GM23338 (cell line): ENCODE measurements around the gene RXRB. TPM values are rescaled to one million over a fixed set of nuclear protein-coding genes. Genes with fewer than 3 reads are reported as not detected.

Experiments
- ATAC-seq: fragments of 200-7000 bp; cut with Tn5 transposase; 3 replicates; pipeline ENCODE4 v1.9.1; 2020
- DNase-seq: peaks from one replicate; pipeline ENCODE4 v3.0.0-alpha.2; 2015; ENCODE audit warnings: low spot score
- H2AFZ ChIP-seq: fragments of 200-600 bp; sonication (generic); 2 replicates; pipeline ENCODE4 v1.8.0; 2016; ENCODE audit warnings: antibody characterized with exemption, mild to moderate bottlenecking, moderate library complexity
- H3F3A ChIP-seq: fragments of 200-600 bp; sonication (generic); replicated peaks from 2 replicates; pipeline ENCODE4 v1.8.0; 2017; ENCODE audit warnings: antibody characterized with exemption, mixed run types, low read depth
- H3K27ac ChIP-seq: fragments of 200-600 bp; sonication (generic); 2 replicates; pipeline ENCODE4 v1.6.1; 2016; ENCODE audit warnings: low read depth
- H3K27me3 ChIP-seq: fragments of 200-600 bp; sonication (generic); 2 replicates; pipeline ENCODE4 v1.8.0; 2016; ENCODE audit warnings: mild to moderate bottlenecking, mixed run types, moderate library complexity; ENCODE audit not compliant: insufficient read depth
- H3K36me3 ChIP-seq: fragments of 200-600 bp; sonication (generic); 2 replicates; pipeline ENCODE4 v1.8.0; 2016; ENCODE audit warnings: mild to moderate bottlenecking; ENCODE audit not compliant: insufficient read depth
- H3K4me1 ChIP-seq: fragments of 200-600 bp; sonication (generic); 2 replicates; pipeline ENCODE4 v1.8.0; 2016; ENCODE audit warnings: mild to moderate bottlenecking, moderate library complexity; ENCODE audit not compliant: insufficient read depth
- H3K4me2 ChIP-seq: fragments of 200-600 bp; sonication (generic); 2 replicates; pipeline ENCODE4 v1.7.1; 2017; ENCODE audit warnings: mixed run types
- H3K4me3 ChIP-seq: fragments of 200-600 bp; sonication (generic); 2 replicates; pipeline ENCODE4 v1.6.1; 2016; ENCODE audit warnings: mixed run types
- H3K79me2 ChIP-seq: fragments of 200-600 bp; sonication (generic); replicated peaks from 2 replicates; pipeline ENCODE4 v1.8.0; 2017; ENCODE audit warnings: mild to moderate bottlenecking; ENCODE audit not compliant: insufficient read depth
- H3K9me2 ChIP-seq: fragments of 200-600 bp; sonication (generic); 2 replicates; pipeline ENCODE4 v1.8.0; 2017; ENCODE audit not compliant: insufficient read depth
- H4K20me1 ChIP-seq: fragments of 200-600 bp; sonication (generic); replicated peaks from 2 replicates; pipeline ENCODE4 v1.8.0; 2017; ENCODE audit warnings: mild to moderate bottlenecking; ENCODE audit not compliant: insufficient read depth
- H3K27ac Mint-ChIP-seq: 2 replicates; pipeline ENCODE4 v1.8.0; 2020; ENCODE audit warnings: inconsistent platforms, mild to moderate bottlenecking, moderate library complexity, mixed read lengths
- H3K27me3 Mint-ChIP-seq: 3 replicates; pipeline ENCODE4 v1.8.0; 2022; ENCODE audit warnings: low read depth, mild to moderate bottlenecking, moderate library complexity, mixed read lengths, inconsistent platforms; ENCODE audit not compliant: insufficient read depth, poor library complexity
- H3K36me3 Mint-ChIP-seq: 3 replicates; pipeline ENCODE4 v1.8.0; 2021; ENCODE audit warnings: low read depth, mild to moderate bottlenecking, inconsistent platforms, moderate library complexity, mixed read lengths
- H3K4me1 Mint-ChIP-seq: 3 replicates; pipeline ENCODE4 v1.8.0; 2020; ENCODE audit warnings: mild to moderate bottlenecking, inconsistent platforms, mixed read lengths
- H3K4me3 Mint-ChIP-seq: 3 replicates; pipeline ENCODE4 v1.8.0; 2021; ENCODE audit warnings: moderate library complexity, mild to moderate bottlenecking, inconsistent platforms, mixed read lengths
- H3K9me3 Mint-ChIP-seq: 3 replicates; pipeline ENCODE4 v1.8.0; 2020; ENCODE audit warnings: moderate library complexity, mild to moderate bottlenecking, inconsistent platforms, mixed read lengths
- CTCF ChIP-seq, 2 experiments: fragments of 200-600 bp in 1 of 2; sonication (generic) in 1 of 2; conservative IDR thresholded peaks; 2 replicates each; pipeline versions ENCODE4 v1.5.1 to v1.6.1; 2016 to 2017; ENCODE audit warnings: antibody characterized with exemption in 2 of 2, low read depth in 2 of 2, mild to moderate bottlenecking in 2 of 2, moderate library complexity in 1 of 2
- EZH2phosphoT487 ChIP-seq: fragments of 200-600 bp; sonication (generic); IDR thresholded peaks from one replicate; pipeline ENCODE4 v1.8.1; 2018; ENCODE audit warnings: antibody characterized with exemption; ENCODE audit not compliant: unreplicated experiment
- JUNB ChIP-seq: IDR thresholded peaks from one replicate; pipeline ENCODE4 v1.6.1; 2016; ENCODE audit warnings: antibody characterized with exemption; ENCODE audit not compliant: unreplicated experiment
- NANOG ChIP-seq: IDR thresholded peaks from 2 replicates; pipeline ENCODE4 v1.6.1; 2016; ENCODE audit warnings: antibody characterized with exemption, borderline replicate concordance
- POLR2AphosphoS5 ChIP-seq: IDR thresholded peaks from 2 replicates; pipeline ENCODE4 v1.6.1; 2016; ENCODE audit warnings: antibody characterized with exemption, low read depth
- REST ChIP-seq: IDR thresholded peaks from one replicate; pipeline ENCODE4 v1.6.1; 2018; ENCODE audit warnings: antibody characterized with exemption; ENCODE audit not compliant: unreplicated experiment
- STAT1 ChIP-seq: IDR thresholded peaks from one replicate; pipeline ENCODE4 v1.6.1; 2016; ENCODE audit warnings: antibody characterized with exemption; ENCODE audit not compliant: unreplicated experiment
- ZNF114 ChIP-seq: fragments of 250-450 bp; sonication (Bioruptor Pico); IDR thresholded peaks from 2 replicates; pipeline ENCODE4 v1.5.0; 2020; ENCODE audit warnings: mild to moderate bottlenecking, moderate library complexity
- ZNF331 ChIP-seq: fragments of 250-450 bp; sonication (Bioruptor Pico); IDR thresholded peaks from 2 replicates; pipeline ENCODE4 v1.5.0; 2020; ENCODE audit warnings: low read depth, mild to moderate bottlenecking, moderate library complexity
- polyA plus RNA-seq: library from polyadenylated mRNA; unstranded; fragments of >200 nt; fragmentation: Nextera tagmentation; extraction: Ambion mirVana; gene quantifications from 2 replicates; pipeline ENCODE4 v1.2.1, GENCODE V29; 2016
- total RNA-seq: library from RNA; depleted of rRNA; stranded (reverse); fragments of >200 nt; shearing (Covaris generic); gene quantifications from 2 replicates; pipeline ENCODE4 v1.2.3, GENCODE V29; 2014
- TF ChIP-seq, protein P1 (sequence below): IDR thresholded peaks from 2 replicates; pipeline ENCODE4 v1.6.1; 2016; ENCODE audit warnings: antibody characterized with exemption

RXRB gene
- total and polyA plus RNA-seq, 2 experiments from 2014 or later = 6.9 to 11.6 TPM

- TF ChIP-seq CTCF (conservative IDR thresholded peaks at IDR 0.05; ENCODE audit: low read depth in 2 of 2) = no peak
Observed at GRCh38 chr6:33168284-33168601, 32.2 kb downstream of the RXRB start (continued).

- Histone ChIP-seq H2AFZ (no peak overlapping the region), H4K20me1 (no peaks in the 10 kb centered on the region), H3K4me2 (no peak overlapping the region), H3K27me3 (peaks cover under 1% of the 10 kb centered on the region; the same call in 1 of the 2 replicates), H3K9me2 (no peaks in the 10 kb centered on the region), H3F3A (no peaks in the 10 kb centered on the region), H3K79me2 (no peaks in the 10 kb centered on the region), H3K4me3 (no peak overlapping the region), H3K4me1 (no peaks in the 10 kb centered on the region; the same call in 1 of the 2 replicates), H3K27ac (no peak overlapping the region), H3K36me3 (no peaks in the 10 kb centered on the region)
- H3K4me3 Mint-ChIP-seq = no peak overlapping the region
- H3K4me1 Mint-ChIP-seq = peaks cover 6% of the 10 kb centered on the region; the same call in 2 of the 3 replicates
- TF ChIP-seq ZNF331 (no peak), REST (no peak), STAT1 (no peak), ZNF114 (CRISPR knock-in tag) (no peak), JUNB (no peak), POLR2AphosphoS5 (no peak), NANOG (no peak), EZH2phosphoT487 (no peak), CTCF (conservative IDR thresholded peaks at IDR 0.05; ENCODE audit: low read depth in 2 of 2) (no peak)
- TF ChIP-seq, protein P1, sequence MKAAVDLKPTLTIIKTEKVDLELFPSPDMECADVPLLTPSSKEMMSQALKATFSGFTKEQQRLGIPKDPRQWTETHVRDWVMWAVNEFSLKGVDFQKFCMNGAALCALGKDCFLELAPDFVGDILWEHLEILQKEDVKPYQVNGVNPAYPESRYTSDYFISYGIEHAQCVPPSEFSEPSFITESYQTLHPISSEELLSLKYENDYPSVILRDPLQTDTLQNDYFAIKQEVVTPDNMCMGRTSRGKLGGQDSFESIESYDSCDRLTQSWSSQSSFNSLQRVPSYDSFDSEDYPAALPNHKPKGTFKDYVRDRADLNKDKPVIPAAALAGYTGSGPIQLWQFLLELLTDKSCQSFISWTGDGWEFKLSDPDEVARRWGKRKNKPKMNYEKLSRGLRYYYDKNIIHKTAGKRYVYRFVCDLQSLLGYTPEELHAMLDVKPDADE = no peak
- DNase-seq (no peak), ATAC-seq (no peak)
- H3K9me3 Mint-ChIP-seq = no peaks in the 10 kb centered on the region; the same call in 1 of the 3 replicates
- H3K27ac Mint-ChIP-seq = no peak overlapping the region
- H3K27me3 Mint-ChIP-seq = peaks cover 13% of the 10 kb centered on the region
- H3K36me3 Mint-ChIP-seq = no peaks in the 10 kb centered on the region
Observed at GRCh38 chr6:33167374-33168283, 32.8 kb downstream of the RXRB start.
